Neutrophil (primary cell): ENCODE data around the gene TSPAN9.

ENCODE experiments used
- H3K27ac ChIP-seq: fragments of 200-600 bp; sonication (generic); 2 replicates; pipeline ENCODE4 v1.5.1; 2016; ENCODE audit warnings: mild to moderate bottlenecking, moderate library complexity
- H3K27me3 ChIP-seq: fragments of 200-600 bp; sonication (generic); 2 replicates; pipeline ENCODE4 v1.6.0; 2016; ENCODE audit warnings: mild to moderate bottlenecking
- H3K36me3 ChIP-seq: fragments of 200-600 bp; sonication (generic); 2 replicates; pipeline ENCODE4 v1.5.1; 2017
- H3K4me1 ChIP-seq, 2 experiments: fragments of 200-600 bp in 1 of 2; sonication (generic) in 1 of 2; 1 replicate in 1 of 2; 2 replicates in 1 of 2; pipeline versions ENCODE4 v1.5.1 to v1.6.1; 2013 to 2016; ENCODE audit warnings: low read depth in 1 of 2, low read length in 1 of 2, mild to moderate bottlenecking in 1 of 2, moderate library complexity in 1 of 2; ENCODE audit not compliant: control insufficient read depth in 1 of 2, insufficient read depth in 1 of 2
- H3K4me3 ChIP-seq, 2 experiments: fragments of 200-600 bp in 1 of 2; sonication (generic) in 1 of 2; 1 replicate in 1 of 2; 2 replicates in 1 of 2; pipeline ENCODE4 v1.5.1; 2013 to 2016; ENCODE audit warnings: low read depth in 1 of 2, low read length in 1 of 2, mild to moderate bottlenecking in 1 of 2, moderate library complexity in 1 of 2
- H3K9me3 ChIP-seq: fragments of 200-600 bp; sonication (generic); 2 replicates; pipeline ENCODE4 v1.5.1; 2016
- TF ChIP-seq, protein P1 (sequence below): fragments of 200-600 bp; sonication (generic); IDR thresholded peaks from 2 replicates; pipeline ENCODE4 v1.5.1; 2016; ENCODE audit warnings: antibody characterized with exemption

Gene TSPAN9

DNA sequence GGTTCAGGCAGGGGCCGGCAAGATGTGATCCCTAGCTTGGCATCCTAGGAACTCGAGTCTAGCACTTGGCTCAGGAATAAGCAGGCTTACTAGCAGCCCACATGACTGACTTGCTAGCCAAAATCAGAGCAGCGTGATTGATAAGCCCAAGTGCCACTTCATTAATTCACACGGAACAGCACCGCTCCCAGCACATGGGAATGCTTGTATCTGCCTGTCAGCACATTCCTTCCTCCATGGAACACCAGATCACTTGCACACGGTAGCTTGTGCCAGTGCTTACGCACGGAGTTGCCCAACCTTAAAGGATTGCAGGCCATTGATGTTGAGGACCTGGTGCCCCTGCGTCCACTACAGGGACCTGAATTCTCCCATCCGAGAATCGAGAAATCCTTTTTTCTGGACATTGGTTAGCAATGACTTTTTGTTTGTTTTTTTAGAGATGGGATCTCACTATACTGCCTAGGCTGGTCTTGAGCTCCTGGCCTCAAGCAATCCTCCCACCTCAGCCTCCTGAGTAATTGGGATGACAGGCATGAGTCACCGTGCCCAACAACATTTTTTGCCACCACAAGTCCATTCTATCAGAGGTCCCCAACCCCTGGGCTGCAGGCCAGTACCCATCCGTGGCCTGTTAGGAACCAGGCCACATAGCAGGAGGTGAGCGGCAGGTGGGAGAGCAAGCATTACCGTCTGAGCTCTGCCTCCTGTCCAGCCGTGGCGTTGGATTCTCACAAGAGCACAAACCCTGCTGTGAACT is 30.6 kb upstream of the TSPAN9 start:
- Histone ChIP-seq H3K27me3 (peaks cover 37% of the 10 kb centered on the region), H3K4me3 (no peak overlapping the region), H3K9me3 (no peaks in the 10 kb centered on the region), H3K36me3 (no peaks in the 10 kb centered on the region), H3K27ac (no peak overlapping the region), H3K4me1 (no peaks in the 10 kb centered on the region)
- TF ChIP-seq, protein P1, sequence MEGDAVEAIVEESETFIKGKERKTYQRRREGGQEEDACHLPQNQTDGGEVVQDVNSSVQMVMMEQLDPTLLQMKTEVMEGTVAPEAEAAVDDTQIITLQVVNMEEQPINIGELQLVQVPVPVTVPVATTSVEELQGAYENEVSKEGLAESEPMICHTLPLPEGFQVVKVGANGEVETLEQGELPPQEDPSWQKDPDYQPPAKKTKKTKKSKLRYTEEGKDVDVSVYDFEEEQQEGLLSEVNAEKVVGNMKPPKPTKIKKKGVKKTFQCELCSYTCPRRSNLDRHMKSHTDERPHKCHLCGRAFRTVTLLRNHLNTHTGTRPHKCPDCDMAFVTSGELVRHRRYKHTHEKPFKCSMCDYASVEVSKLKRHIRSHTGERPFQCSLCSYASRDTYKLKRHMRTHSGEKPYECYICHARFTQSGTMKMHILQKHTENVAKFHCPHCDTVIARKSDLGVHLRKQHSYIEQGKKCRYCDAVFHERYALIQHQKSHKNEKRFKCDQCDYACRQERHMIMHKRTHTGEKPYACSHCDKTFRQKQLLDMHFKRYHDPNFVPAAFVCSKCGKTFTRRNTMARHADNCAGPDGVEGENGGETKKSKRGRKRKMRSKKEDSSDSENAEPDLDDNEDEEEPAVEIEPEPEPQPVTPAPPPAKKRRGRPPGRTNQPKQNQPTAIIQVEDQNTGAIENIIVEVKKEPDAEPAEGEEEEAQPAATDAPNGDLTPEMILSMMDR: no peak

DNA sequence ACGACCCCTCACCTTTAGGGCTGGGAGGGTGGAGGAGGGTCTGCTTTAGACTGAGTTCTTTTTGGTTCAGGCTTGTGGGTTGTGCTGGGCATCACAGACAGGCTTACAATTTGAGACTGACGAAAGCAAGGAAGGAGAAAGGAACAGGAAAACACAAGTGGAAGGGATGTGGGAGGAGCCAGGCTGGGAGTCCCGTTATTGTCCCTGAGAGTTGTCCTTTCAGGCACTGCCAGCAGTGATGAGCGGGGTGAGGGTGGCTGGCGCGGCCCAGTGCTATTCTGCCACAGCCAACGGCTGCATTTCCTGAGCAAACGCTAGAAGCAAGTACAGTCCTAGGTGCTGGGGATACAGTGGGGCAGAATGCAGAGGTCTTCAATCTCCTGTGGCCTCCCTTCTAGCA is 29.2 kb upstream of the TSPAN9 start:
- Histone ChIP-seq H3K4me3 (no peak overlapping the region), H3K27me3 (peaks cover 29% of the 10 kb centered on the region), H3K27ac (no peak overlapping the region), H3K9me3 (no peaks in the 10 kb centered on the region), H3K4me1 (no peaks in the 10 kb centered on the region), H3K36me3 (no peaks in the 10 kb centered on the region)
- TF ChIP-seq, protein P1: no peak

DNA sequence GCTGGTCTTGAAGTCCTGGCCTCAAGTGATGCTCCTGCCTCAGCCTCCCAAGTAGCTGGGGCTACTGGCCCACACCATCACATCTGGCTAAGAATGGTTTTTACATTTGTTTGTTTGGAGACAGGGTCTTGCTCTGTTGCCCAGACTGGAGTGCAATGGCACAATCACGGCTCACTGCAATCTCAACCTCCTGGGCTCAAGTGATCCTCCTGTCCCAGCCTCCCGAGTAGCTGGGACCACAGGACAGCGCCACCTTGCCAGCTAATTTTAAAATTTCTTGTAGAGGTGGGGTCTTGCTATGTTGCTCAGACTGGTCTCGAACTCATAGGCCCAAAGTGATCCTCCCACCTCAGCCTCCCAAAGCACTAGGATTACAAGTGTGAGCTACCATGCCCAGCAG is 28.6 kb upstream of the TSPAN9 start:
- Histone ChIP-seq H3K9me3 (no peaks in the 10 kb centered on the region), H3K27me3 (peaks cover 25% of the 10 kb centered on the region), H3K27ac (no peak overlapping the region), H3K4me3 (no peak overlapping the region), H3K4me1 (no peaks in the 10 kb centered on the region), H3K36me3 (no peaks in the 10 kb centered on the region)
- TF ChIP-seq, protein P1: no peak

DNA sequence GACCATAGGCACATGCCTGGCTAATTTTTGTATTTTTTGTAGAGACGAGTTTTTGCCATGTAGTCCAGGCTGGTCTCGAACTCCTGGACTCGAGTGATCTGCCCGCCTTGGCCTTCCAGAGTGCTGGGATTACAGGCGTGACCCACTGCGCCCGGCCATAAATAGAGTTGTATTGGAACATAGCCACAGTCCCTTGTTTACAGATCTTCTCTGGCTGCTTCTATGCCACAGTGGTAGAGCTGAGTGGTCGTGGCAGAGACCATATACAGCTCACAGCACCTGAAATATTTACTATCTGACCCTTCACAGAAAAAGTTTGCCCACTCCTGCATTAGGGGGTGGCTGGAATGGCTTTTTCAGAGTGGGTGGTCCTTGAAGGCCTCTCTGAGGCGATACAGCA is 28.0 kb upstream of the TSPAN9 start:
- no peaks in the 10 kb centered on the region for H3K9me3 ChIP-seq
- TF ChIP-seq, protein P1: no peak
- H3K27ac ChIP-seq: no peak overlapping the region
- H3K27me3 ChIP-seq: peaks cover 21% of the 10 kb centered on the region
- H3K36me3 ChIP-seq: no peaks in the 10 kb centered on the region
- H3K4me1 ChIP-seq: no peaks in the 10 kb centered on the region
- no peak overlapping the region for H3K4me3 ChIP-seq

DNA sequence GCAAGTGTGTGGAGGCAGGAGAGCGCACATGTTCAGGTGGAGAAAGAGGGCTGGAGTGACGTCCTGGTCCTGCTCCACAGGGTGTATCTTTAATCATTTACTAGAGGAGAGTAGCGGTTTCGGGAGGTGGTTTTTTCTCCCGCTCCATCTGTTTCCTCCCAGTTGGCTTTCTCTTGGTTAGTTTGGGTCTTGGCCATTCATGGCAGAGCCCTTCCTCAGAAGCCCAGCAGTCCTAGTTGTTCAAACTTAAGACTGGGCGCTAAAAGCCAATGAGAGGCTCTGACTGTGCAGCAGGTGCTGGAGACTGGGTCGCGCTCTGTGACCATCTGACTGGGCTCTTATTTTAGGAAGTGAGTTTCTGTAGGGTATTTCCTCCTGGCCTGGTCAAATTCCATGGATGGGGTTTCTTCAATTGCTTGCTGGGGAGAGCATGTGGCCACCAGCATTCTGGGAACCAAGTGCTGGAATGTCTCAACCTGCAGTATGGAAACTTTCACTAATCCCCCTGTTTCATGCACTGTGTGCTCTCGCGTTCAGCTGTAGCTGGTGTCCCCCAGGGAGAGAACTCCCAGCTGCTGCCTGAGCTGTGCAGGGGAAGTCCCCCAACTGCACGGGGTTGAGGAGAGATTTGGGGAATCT is 27.4 kb upstream of the TSPAN9 start:
- TF ChIP-seq, protein P1: no peak
- Histone ChIP-seq H3K36me3 (no peaks in the 10 kb centered on the region), H3K27me3 (peaks cover 21% of the 10 kb centered on the region), H3K4me3 (no peak overlapping the region), H3K9me3 (no peaks in the 10 kb centered on the region), H3K4me1 (no peaks in the 10 kb centered on the region), H3K27ac (no peak overlapping the region)
